DMS79 (cell line): ENCODE measurements around the gene MRPL42.

Experiments used
- DNase-seq: peaks from one replicate; lab custom pipeline; 2025; lab: John Stamatoyannopoulos, UW

MRPL42 gene

GRCh38 chr12:93500201-93500600, 32.9 kb downstream of the MRPL42 start:
- DNase-seq: no peak

GRCh38 chr12:93500667-93501066, 33.4 kb downstream of the MRPL42 start:
- no peak for DNase-seq

- DNase-seq: no peak
Observed at GRCh38 chr12:93502802-93503623, 35.7 kb downstream of the MRPL42 start.

GRCh38 chr12:93507165-93507564, 39.9 kb downstream of the MRPL42 start:
- DNase-seq: no peak

- DNase-seq: no peak
Observed at GRCh38 chr12:93509506-93509905, 42.2 kb downstream of the MRPL42 start.

GRCh38 chr12:93514853-93515252, 47.5 kb downstream of the MRPL42 start:
- no peak for DNase-seq

GRCh38 chr12:93518725-93519124, 51.4 kb downstream of the MRPL42 start:
- no peak for DNase-seq

GRCh38 chr12:93519859-93520258, 52.5 kb downstream of the MRPL42 start:
- DNase-seq: no peak

- DNase-seq: no peak
Observed at GRCh38 chr12:93520454-93520853, 53.1 kb downstream of the MRPL42 start.

- DNase-seq: peak; percentile 17
Observed at GRCh38 chr12:93521225-93522080, 54.1 kb downstream of the MRPL42 start.

GRCh38 chr12:93524386-93525133, 57.2 kb downstream of the MRPL42 start:
- no peak for DNase-seq

GRCh38 chr12:93526786-93527428, 59.6 kb downstream of the MRPL42 start:
- DNase-seq: peak; percentile 33

GRCh38 chr12:93530358-93530757, 63.0 kb downstream of the MRPL42 start:
- no peak for DNase-seq

GRCh38 chr12:93533310-93533709, 66.0 kb downstream of the MRPL42 start:
- DNase-seq: no peak

GRCh38 chr12:93536111-93536765, 68.9 kb downstream of the MRPL42 start:
- no peak for DNase-seq

GRCh38 chr12:93536766-93537488, 69.6 kb downstream of the MRPL42 start:
- DNase-seq: no peak

- DNase-seq: no peak
Observed at GRCh38 chr12:93537769-93538168, 70.5 kb downstream of the MRPL42 start.

GRCh38 chr12:93539821-93540220, 72.5 kb downstream of the MRPL42 start:
- DNase-seq: no peak

GRCh38 chr12:93540466-93540865, 73.2 kb downstream of the MRPL42 start:
- no peak for DNase-seq

GRCh38 chr12:93541578-93542225, 74.4 kb downstream of the MRPL42 start:
- no peak for DNase-seq
